Renal pelvis (tissue), 12 donors: ENCODE results near the gene RNF133. TPM values are rescaled to one million over a fixed set of nuclear protein-coding genes. Genes with fewer than 3 reads are reported as not detected.

Experiments used
- DNase-seq: peaks from one replicate; pipeline ENCODE4 v3.0.0-alpha.2; 2013
- long read RNA-seq, 16 experiments: transcript quantifications; one replicate each; lab custom pipeline, GENCODE V29; 2026
- polyA plus RNA-seq, 3 donors: library from polyadenylated mRNA; unstranded; fragments of 120-200 nt; gene quantifications; one replicate each; pipeline ENCODE4 v1.2.1, GENCODE V29; 2013; ENCODE audit not compliant: insufficient read length in 3 of 3

The RNF133 gene
- polyA plus RNA-seq, result under 1 TPM in 2 of 3 donors, not detected in 1; 0.10 to 0.21 TPM
- long read RNA-seq, donor 1, result 0 reads
- long read RNA-seq, donor 2, result 0 reads
- long read RNA-seq, donor 3, result 0 reads
- long read RNA-seq, donor 4, result 0 reads
- long read RNA-seq, donor 5, result 0 reads
- long read RNA-seq, donor 6, result 0 reads
- long read RNA-seq, donor 7, result 0 reads
- long read RNA-seq, donor 8, result 0 reads
- long read RNA-seq, donor 9, result 0 reads
- long read RNA-seq, donor 10, result 0 reads
- long read RNA-seq, donor 11, result 0 reads
- long read RNA-seq, donor 12, result 0 reads
- long read RNA-seq, donor 13, result 0 reads
- long read RNA-seq, donor 14, result 0 reads
- long read RNA-seq, donor 15, result 0 reads
- long read RNA-seq, donor 16, result 0 reads

- DNase-seq, result no peak
These were observed at the start of gene RNF133 for GRCh38 chr7:122699017-122699416. Gene RNF133 (minus strand): TSS chr7:122699117. CDS start chr7:122698918, 199 bp downstream.

GRCh38 chr7:122748195-122748594 is 49.3 kb upstream of the RNF133 start:
- DNase-seq, result no peak

GRCh38 chr7:122746948-122747347 is 48.0 kb upstream of the RNF133 start:
- no peak for DNase-seq

GRCh38 chr7:122743211-122743610 is 44.3 kb upstream of the RNF133 start:
- DNase-seq, result no peak

- DNase-seq, result no peak
These were observed 40.0 kb upstream of the RNF133 start for GRCh38 chr7:122738947-122739346.

- no peak for DNase-seq
These were observed 37.3 kb upstream of the RNF133 start for GRCh38 chr7:122736183-122736582.

GRCh38 chr7:122727759-122728158 is 28.8 kb upstream of the RNF133 start:
- no peak for DNase-seq

- no peak for DNase-seq
These were observed 28.4 kb upstream of the RNF133 start for GRCh38 chr7:122727354-122727753.

- no peak for DNase-seq
These were observed 28.0 kb upstream of the RNF133 start for GRCh38 chr7:122726881-122727280.

- peak; percentile 14 for DNase-seq
These were observed 25.4 kb upstream of the RNF133 start for GRCh38 chr7:122724366-122724765.

- no peak for DNase-seq
These were observed 20.2 kb upstream of the RNF133 start for GRCh38 chr7:122719010-122719578.

- DNase-seq, result no peak
These were observed 18.6 kb upstream of the RNF133 start for GRCh38 chr7:122717356-122718089.

- DNase-seq, result no peak
These were observed 16.3 kb upstream of the RNF133 start for GRCh38 chr7:122715183-122715582.

GRCh38 chr7:122710916-122711315 is 12.0 kb upstream of the RNF133 start:
- no peak for DNase-seq

GRCh38 chr7:122709930-122710646 is 11.2 kb upstream of the RNF133 start:
- no peak for DNase-seq

- no peak for DNase-seq
These were observed 7.9 kb upstream of the RNF133 start for GRCh38 chr7:122706836-122707235.

GRCh38 chr7:122702872-122703510 is 4.1 kb upstream of the RNF133 start, which contains the start of gene RNF148:
Gene RNF148 (minus strand): TSS chr7:122702922. CDS start chr7:122702750, 172 bp downstream.
- no peak for DNase-seq

- no peak for DNase-seq
These were observed 3.1 kb downstream of the RNF133 start for GRCh38 chr7:122695816-122696215.

- no peak for DNase-seq
These were observed 4.2 kb downstream of the RNF133 start for GRCh38 chr7:122694697-122695096.

GRCh38 chr7:122692769-122693309 is 6.1 kb downstream of the RNF133 start:
- DNase-seq, result no peak

GRCh38 chr7:122691569-122692235 is 7.2 kb downstream of the RNF133 start:
- DNase-seq, result no peak
